Renal cortex interstitium (tissue), 3 donors: ENCODE data around the gene SPOCK2. TPM values are rescaled to one million over a fixed set of nuclear protein-coding genes. Genes with fewer than 3 reads are reported as not detected.

Experiments used
- polyA plus RNA-seq, 3 donors: library from polyadenylated mRNA; unstranded; fragments of 120-200 nt; gene quantifications; one replicate each; pipeline ENCODE4 v1.2.1, GENCODE V29; 2013; ENCODE audit not compliant: insufficient read length in 3 of 3

The SPOCK2 gene
- polyA plus RNA-seq, 3 donors: 119 to 151 (median 140) TPM

Other genes with a start within 250 kb of the SPOCK2 start
- gene PSAP, start 237.3 kb downstream of the SPOCK2 start, polyA plus RNA-seq: 100 to 1,000 TPM; 813 to 850 (median 831) TPM
- 10 to 100 TPM; 14.1 to 19.4 (median 16.2) TPM for gene CHST3, start 124.2 kb downstream of the SPOCK2 start, polyA plus RNA-seq
- gene ANAPC16, start 127.5 kb upstream of the SPOCK2 start, polyA plus RNA-seq: 100 to 1,000 TPM; 175 to 213 (median 178) TPM
- 10 to 100 TPM; 41.3 to 47.0 (median 46.5) TPM for gene ASCC1, start 127.7 kb upstream of the SPOCK2 start, polyA plus RNA-seq
- gene DDIT4, start 185.4 kb upstream of the SPOCK2 start, polyA plus RNA-seq: 10 to 100 TPM; 48.3 to 80.7 (median 67.8) TPM